Vagina (tissue), 2 donors: ENCODE data around the gene NPBWR2.

Experiments used
- CTCF ChIP-seq, 3 experiments: fragments of 450-650 bp in 2 of 3; fragments of 200-600 bp in 1 of 3; sonication (generic) in 1 of 3; IDR thresholded peaks; one replicate each; pipeline ENCODE4 v1.5.1; 2017 to 2019; ENCODE audit warnings: antibody characterized with exemption in 3 of 3, mild to moderate bottlenecking in 2 of 3, moderate library complexity in 2 of 3
- POLR2A ChIP-seq, 2 donors: fragments of 450-650 bp; IDR thresholded peaks; one replicate each; pipeline ENCODE4 v1.6.1; 2017; ENCODE audit warnings: antibody characterized with exemption in 2 of 2, mild to moderate bottlenecking in 2 of 2, moderate library complexity in 2 of 2

GRCh38 chr20:64146936-64147477, 39.6 kb upstream of the NPBWR2 start:
- TF ChIP-seq CTCF (IDR thresholded peaks at IDR 0.05) = no peak
- TF ChIP-seq POLR2A (IDR thresholded peaks at IDR 0.05) = no peak
